Upper lobe of left lung (tissue), 6 donors: ENCODE data around the gene CD44. TPM values are rescaled to one million over a fixed set of nuclear protein-coding genes. Genes with fewer than 3 reads are reported as not detected.

Experiments used
- ATAC-seq, 2 donors: fragments of 200-7000 bp; cut with Tn5 transposase; one replicate each; pipeline ENCODE4 v1.9.1; 2022; ENCODE audit warnings: mild to moderate bottlenecking in 2 of 2, moderate library complexity in 2 of 2; ENCODE audit not compliant: low FRiP score in 2 of 2
- DNase-seq, 2 donors: peaks; one replicate each; pipeline ENCODE4 v3.0.0-alpha.2; 2019 to 2020
- H3K27ac ChIP-seq, 4 donors: fragments of 200-600 bp; sonication (generic); one replicate each; pipeline ENCODE4 v1.5.1; 2016 to 2019
- H3K27me3 ChIP-seq, 4 donors: fragments of 200-600 bp; sonication (generic); one replicate each; pipeline ENCODE4 v1.5.1; 2017 to 2019
- H3K36me3 ChIP-seq, 4 donors: fragments of 200-600 bp; sonication (generic); one replicate each; pipeline ENCODE4 v1.5.1; 2016 to 2019
- H3K4me1 ChIP-seq, 4 donors: fragments of 200-600 bp; sonication (generic); one replicate each; pipeline ENCODE4 v1.5.1; 2018 to 2019
- H3K4me3 ChIP-seq, 4 donors: fragments of 200-600 bp; sonication (generic); one replicate each; pipeline ENCODE4 v1.5.1; 2017 to 2019; ENCODE audit warnings: mild to moderate bottlenecking in 2 of 4, moderate library complexity in 1 of 4
- H3K9me3 ChIP-seq, 4 donors: fragments of 200-600 bp; sonication (generic); one replicate each; pipeline ENCODE4 v1.5.1; 2018 to 2019
- EP300 ChIP-seq, 4 donors: sonication (generic); formaldehyde crosslinking; IDR thresholded peaks; one replicate each; pipeline ENCODE4 v1.5.1; 2017; ENCODE audit warnings: antibody characterized with exemption in 4 of 4, control low read depth in 2 of 4
- POLR2A ChIP-seq, 4 donors: fragments of 450-650 bp; IDR thresholded peaks; one replicate each; pipeline ENCODE4 v1.5.1; 2016 to 2017; ENCODE audit warnings: antibody characterized with exemption in 4 of 4, mild to moderate bottlenecking in 2 of 4
- POLR2AphosphoS5 ChIP-seq, 2 donors: sonication (generic); formaldehyde crosslinking; IDR thresholded peaks; one replicate each; pipeline ENCODE4 v1.5.1; 2017; ENCODE audit warnings: antibody characterized with exemption in 2 of 2
- WGBS, 2 donors: methylation state at CpG; one replicate each; pipeline ENCODE4 v1.1.5; 2017 to 2018; 5-methylcytosine and 5-hydroxymethylcytosine counted together
- total RNA-seq, 6 donors: library from RNA; depleted of rRNA in 4 of 6; stranded (reverse); fragments of >200 nt in 4 of 6; gene quantifications; one replicate each; pipeline versions ENCODE4 v1.1.0 to v1.2.1, GENCODE V29; 2016 to 2021
- TF ChIP-seq, protein P1 (sequence below), 6 experiments: fragments of 450-650 bp in 4 of 6; fragments of 200-600 bp in 2 of 6; sonication (generic) in 2 of 6; IDR thresholded peaks; one replicate each; pipeline ENCODE4 v1.5.1; 2016 to 2019; ENCODE audit warnings: antibody characterized with exemption in 6 of 6
- donor health status: DM: no; HTN: no; CAD: no; lungs with moderate emphysema.
- donor health status: DM: no; HTN: yes; CAD: no; lungs with severe emphysema.

CD44 gene
- total RNA-seq, 6 donors from 2014 or later: 454 to 696 (median 551) TPM

DNA sequence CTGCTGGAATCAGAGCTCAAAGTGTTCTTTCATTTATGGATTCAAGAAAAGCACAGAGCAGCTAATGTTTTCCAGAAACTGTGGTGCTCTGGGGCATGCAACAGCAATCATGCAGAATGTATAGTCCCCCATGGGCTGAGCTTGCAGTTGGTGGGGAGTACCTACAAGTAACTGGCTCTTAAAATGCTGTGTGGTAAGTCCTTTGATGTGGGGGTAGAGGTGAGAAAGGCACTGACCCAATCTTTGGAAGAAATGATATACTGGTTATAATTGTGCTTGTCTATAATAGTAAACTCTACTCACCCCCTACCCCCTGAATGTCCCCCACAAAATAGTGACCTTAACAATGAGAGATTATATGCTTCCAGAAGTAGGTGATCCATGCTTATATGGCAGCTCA is 29.1 kb upstream of the CD44 start:
- Histone ChIP-seq H3K36me3 (no peaks in the 10 kb centered on the region), H3K9me3 (no peaks in the 10 kb centered on the region), H3K4me1 (peaks cover 9 to 20% (median 14%) of the 10 kb centered on the region in 4 donors), H3K4me3 (no peak overlapping the region), H3K27ac (no peak overlapping the region), H3K27me3 (no peaks in the 10 kb centered on the region)
- TF ChIP-seq, protein P1, sequence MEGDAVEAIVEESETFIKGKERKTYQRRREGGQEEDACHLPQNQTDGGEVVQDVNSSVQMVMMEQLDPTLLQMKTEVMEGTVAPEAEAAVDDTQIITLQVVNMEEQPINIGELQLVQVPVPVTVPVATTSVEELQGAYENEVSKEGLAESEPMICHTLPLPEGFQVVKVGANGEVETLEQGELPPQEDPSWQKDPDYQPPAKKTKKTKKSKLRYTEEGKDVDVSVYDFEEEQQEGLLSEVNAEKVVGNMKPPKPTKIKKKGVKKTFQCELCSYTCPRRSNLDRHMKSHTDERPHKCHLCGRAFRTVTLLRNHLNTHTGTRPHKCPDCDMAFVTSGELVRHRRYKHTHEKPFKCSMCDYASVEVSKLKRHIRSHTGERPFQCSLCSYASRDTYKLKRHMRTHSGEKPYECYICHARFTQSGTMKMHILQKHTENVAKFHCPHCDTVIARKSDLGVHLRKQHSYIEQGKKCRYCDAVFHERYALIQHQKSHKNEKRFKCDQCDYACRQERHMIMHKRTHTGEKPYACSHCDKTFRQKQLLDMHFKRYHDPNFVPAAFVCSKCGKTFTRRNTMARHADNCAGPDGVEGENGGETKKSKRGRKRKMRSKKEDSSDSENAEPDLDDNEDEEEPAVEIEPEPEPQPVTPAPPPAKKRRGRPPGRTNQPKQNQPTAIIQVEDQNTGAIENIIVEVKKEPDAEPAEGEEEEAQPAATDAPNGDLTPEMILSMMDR (IDR thresholded peaks at IDR 0.05): no peak
- no peak for TF ChIP-seq POLR2A (IDR thresholded peaks at IDR 0.05)
- TF ChIP-seq EP300 (IDR thresholded peaks at IDR 0.05): no peak
- no peak for TF ChIP-seq POLR2AphosphoS5 (IDR thresholded peaks at IDR 0.05)
- DNase-seq (no peak), ATAC-seq (no peak)

DNA sequence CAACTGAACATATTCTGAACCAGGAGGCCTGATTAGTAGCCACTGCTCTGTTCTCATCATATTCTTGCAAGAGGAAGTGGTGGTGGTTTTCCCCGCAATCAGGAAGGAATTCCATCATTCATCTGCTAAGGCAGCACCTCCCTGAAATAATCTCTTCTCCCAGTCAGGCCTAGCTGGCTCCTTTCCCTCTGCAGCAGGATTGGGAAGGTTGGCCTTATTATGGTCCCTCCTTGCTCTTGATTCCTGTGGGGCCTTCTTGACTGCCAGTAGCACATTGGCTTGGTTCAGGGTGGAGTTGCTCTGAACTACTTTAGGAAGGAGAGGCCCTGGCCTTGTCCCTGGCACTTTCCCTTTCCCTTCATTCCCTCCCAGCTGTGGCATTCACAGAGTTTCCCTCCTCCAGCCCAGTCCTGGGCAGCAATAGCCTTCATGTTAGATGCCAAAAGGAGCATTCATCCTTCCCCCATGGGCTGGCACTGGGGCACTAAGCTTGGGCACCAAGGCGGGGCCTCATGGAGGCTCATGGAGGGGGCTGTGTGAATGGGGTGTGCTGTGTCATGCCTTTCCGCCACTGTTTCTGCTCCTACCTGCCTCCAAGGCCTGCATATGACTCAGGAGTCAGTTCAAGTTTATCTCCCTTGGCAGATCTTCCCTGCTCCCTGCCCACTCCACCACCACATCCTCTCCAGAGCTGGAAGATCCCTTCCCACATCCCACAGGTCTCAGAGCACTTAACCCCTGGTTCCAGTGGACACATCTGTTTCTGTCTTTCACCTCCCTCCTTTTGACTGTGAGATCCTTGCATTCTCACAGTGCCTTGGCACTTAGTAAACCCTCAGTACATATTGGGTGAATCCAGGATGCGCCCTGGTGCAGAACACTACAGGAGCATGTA is 27.6 kb upstream of the CD44 start:
- ATAC-seq (peak in 1 of 2 donors; percentile 77), DNase-seq (peak; percentile 16 to 35)
- H3K27ac ChIP-seq: peak overlapping the region in 3 of 4 donors; percentile 21 to 70 (median 49)

DNA sequence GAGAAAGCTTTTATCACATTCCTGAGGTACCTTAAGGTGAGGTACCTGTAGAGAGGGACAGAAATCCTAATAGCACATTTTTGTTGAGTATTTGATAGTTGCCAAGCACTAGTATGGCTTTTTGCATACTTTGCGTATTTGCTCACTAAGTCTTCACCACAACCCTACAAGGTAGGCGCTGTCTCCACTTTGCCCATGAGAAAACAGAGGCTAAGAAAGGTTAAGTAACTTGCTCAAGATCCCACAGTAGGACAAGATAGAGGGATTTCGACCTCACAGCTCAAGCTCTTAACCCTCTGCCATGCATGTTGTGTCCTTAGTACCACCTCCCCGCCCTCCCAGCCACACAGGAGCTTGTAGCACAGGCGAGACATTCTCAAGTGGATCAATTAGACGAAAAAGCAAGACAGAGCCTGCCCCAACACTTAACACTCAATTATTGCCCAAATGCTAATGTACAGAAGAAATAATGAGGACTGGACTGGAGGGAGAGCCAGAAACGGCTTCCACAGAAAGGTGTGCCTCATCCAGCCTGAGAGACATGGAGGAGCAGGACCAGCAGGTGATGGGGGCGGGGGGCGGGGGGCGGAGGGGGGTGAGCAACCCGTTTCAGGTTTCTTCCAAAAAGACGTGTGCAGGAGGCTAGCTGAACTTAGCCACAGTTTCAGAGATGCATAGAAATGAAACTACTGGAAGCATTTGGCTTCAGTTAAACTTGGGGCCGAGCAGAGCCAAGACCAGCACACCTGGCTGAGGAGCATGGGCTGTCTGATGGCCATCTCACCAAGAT is 26.7 kb upstream of the CD44 start:
- no peak overlapping the region for H3K4me3 ChIP-seq
- ATAC-seq (no peak), DNase-seq (no peak)
- no peaks in the 10 kb centered on the region for H3K36me3 ChIP-seq
- no peaks in the 10 kb centered on the region for H3K27me3 ChIP-seq
- H3K9me3 ChIP-seq: no peaks in the 10 kb centered on the region
- WGBS, 2 donors: 75% methylated on average over 13 of the region's 13 CpGs
- peaks cover 9 to 20% (median 14%) of the 10 kb centered on the region in 4 donors for H3K4me1 ChIP-seq
- TF ChIP-seq, protein P1 (IDR thresholded peaks at IDR 0.05): no peak
- H3K27ac ChIP-seq: peak overlapping the region in 1 of 4 donors; percentile 70

More for the DNA sequence above, 27.6 kb upstream of the CD44 start:
- no peaks in the 10 kb centered on the region for H3K27me3 ChIP-seq
- 60 to 72% methylated on average over 4 of the region's 4 CpGs for WGBS, 2 donors
- H3K4me1 ChIP-seq: peaks cover 9 to 20% (median 14%) of the 10 kb centered on the region in 4 donors
- no peak overlapping the region for H3K4me3 ChIP-seq
- H3K36me3 ChIP-seq: no peaks in the 10 kb centered on the region
- H3K9me3 ChIP-seq: no peaks in the 10 kb centered on the region
- TF ChIP-seq EP300 (IDR thresholded peaks at IDR 0.05) (no peak), POLR2AphosphoS5 (IDR thresholded peaks at IDR 0.05) (no peak), POLR2A (IDR thresholded peaks at IDR 0.05) (no peak)
- TF ChIP-seq, protein P1 (IDR thresholded peaks at IDR 0.05): no peak

DNA sequence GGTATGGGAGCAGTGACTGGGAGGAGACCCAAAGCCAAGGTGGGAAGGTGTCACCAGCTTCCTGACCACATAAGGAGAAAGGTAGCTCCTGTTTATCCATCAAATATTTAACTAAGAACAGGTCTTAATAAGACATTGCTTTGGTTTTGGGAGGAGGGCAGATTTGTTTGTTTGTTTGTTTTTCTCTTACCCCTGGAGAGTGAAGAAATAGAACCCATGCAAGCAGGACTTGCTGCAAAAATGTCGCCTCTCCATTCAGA is 26.2 kb upstream of the CD44 start:
- H3K4me1 ChIP-seq: peaks cover 9 to 20% (median 14%) of the 10 kb centered on the region in 4 donors
- H3K27me3 ChIP-seq: no peaks in the 10 kb centered on the region
- no peak overlapping the region for H3K4me3 ChIP-seq
- H3K9me3 ChIP-seq: no peaks in the 10 kb centered on the region
- H3K36me3 ChIP-seq: no peaks in the 10 kb centered on the region
- 95 to 96% methylated on average over 1 of the region's 1 CpG for WGBS, 2 donors
- no peak for ATAC-seq
- no peak overlapping the region for H3K27ac ChIP-seq
- no peak for DNase-seq
- TF ChIP-seq POLR2A (IDR thresholded peaks at IDR 0.05) (no peak), EP300 (IDR thresholded peaks at IDR 0.05) (no peak), POLR2AphosphoS5 (IDR thresholded peaks at IDR 0.05) (no peak)
- TF ChIP-seq, protein P1 (IDR thresholded peaks at IDR 0.05): no peak
